HG02588 (cell line): Measurements from ENCODE around the gene MIB1.
A peak's percentile ranks its signal among the peaks of the same experiment; 100 is the strongest.

Experiments
- ATAC-seq: cut with Tn5 transposase; IDR thresholded peaks from one replicate; pipeline ENCODE4 v1.9.1; 2021; ENCODE audit warnings: mild to moderate bottlenecking, moderate library complexity; ENCODE audit not compliant: unreplicated experiment

Gene MIB1

GRCh38 chr18:21808185-21808584 lies 67.6 kb downstream of the MIB1 start:
- no peak for ATAC-seq

GRCh38 chr18:21809725-21810124 lies 69.1 kb downstream of the MIB1 start:
- ATAC-seq: no peak

GRCh38 chr18:21815101-21815500 lies 74.5 kb downstream of the MIB1 start:
- no peak for ATAC-seq

- ATAC-seq: no peak
Measured at GRCh38 chr18:21820033-21820810, 79.6 kb downstream of the MIB1 start.

GRCh38 chr18:21820811-21821143 lies 80.2 kb downstream of the MIB1 start:
- ATAC-seq: no peak

GRCh38 chr18:21823848-21824247 lies 83.3 kb downstream of the MIB1 start:
- no peak for ATAC-seq

GRCh38 chr18:21826196-21826595 lies 85.6 kb downstream of the MIB1 start:
- ATAC-seq: no peak

- no peak for ATAC-seq
Measured at GRCh38 chr18:21826641-21827302, 86.2 kb downstream of the MIB1 start.

- no peak for ATAC-seq
Measured at GRCh38 chr18:21830532-21830931, 89.9 kb downstream of the MIB1 start.

- ATAC-seq: no peak
Measured at GRCh38 chr18:21831413-21831831, 90.8 kb downstream of the MIB1 start.

- no peak for ATAC-seq
Measured at GRCh38 chr18:21833604-21834298, 93.2 kb downstream of the MIB1 start.

- no peak for ATAC-seq
Measured at GRCh38 chr18:21834299-21834660, 93.7 kb downstream of the MIB1 start.

GRCh38 chr18:21841570-21841969 lies 101.0 kb downstream of the MIB1 start:
- no peak for ATAC-seq

GRCh38 chr18:21843341-21843740 lies 102.7 kb downstream of the MIB1 start:
- no peak for ATAC-seq

GRCh38 chr18:21851327-21851961 lies 110.9 kb downstream of the MIB1 start:
- no peak for ATAC-seq

- peak; percentile 90 for ATAC-seq
Measured at GRCh38 chr18:21853016-21853415, 112.4 kb downstream of the MIB1 start.

GRCh38 chr18:21853775-21854552 lies 113.4 kb downstream of the MIB1 start:
- no peak for ATAC-seq

- no peak for ATAC-seq
Measured at GRCh38 chr18:21855432-21855831, 114.8 kb downstream of the MIB1 start.

GRCh38 chr18:21857871-21858270 lies 117.3 kb downstream of the MIB1 start:
- no peak for ATAC-seq

GRCh38 chr18:21858544-21858943 lies 118.0 kb downstream of the MIB1 start:
- no peak for ATAC-seq

GRCh38 chr18:21864386-21864785 lies 123.8 kb downstream of the MIB1 start:
- ATAC-seq: no peak
